NCI-H82 (cell line): ENCODE measurements around the gene AQP12A.
"Not testable (repeated sequence)": the region's sequence is repeated elsewhere in the genome, so short reads cannot be mapped to it uniquely, and the experiment has no call there.

ENCODE experiments used
- DNase-seq: peaks from one replicate; lab custom pipeline; 2025; lab: John Stamatoyannopoulos, UW

Gene AQP12A

GRCh38 chr2:240687741-240688552 lies 3.7 kb upstream of the AQP12A start:
- DNase-seq: no peak

GRCh38 chr2:240688553-240688919 lies 3.1 kb upstream of the AQP12A start:
- DNase-seq: no peak

- DNase-seq: no peak
Observed at GRCh38 chr2:240689975-240690374, 1.7 kb upstream of the AQP12A start.

- DNase-seq: not testable (repeated sequence)
Observed at GRCh38 chr2:240690421-240691074, 1.1 kb upstream of the AQP12A start.

GRCh38 chr2:240691075-240691427 lies 615 bp upstream of the AQP12A start:
- DNase-seq: not testable (repeated sequence)

GRCh38 chr2:240692583-240693561 lies 1.2 kb downstream of the AQP12A start:
- not testable (repeated sequence) for DNase-seq

- not testable (repeated sequence) for DNase-seq
Observed at GRCh38 chr2:240694304-240694703, 2.6 kb downstream of the AQP12A start.

GRCh38 chr2:240695593-240695992 lies 3.9 kb downstream of the AQP12A start:
- DNase-seq: not testable (repeated sequence)

GRCh38 chr2:240696469-240696868 lies 4.8 kb downstream of the AQP12A start:
- DNase-seq: not testable (repeated sequence)

GRCh38 chr2:240698852-240699561 lies 7.3 kb downstream of the AQP12A start:
- DNase-seq: not testable (repeated sequence)

GRCh38 chr2:240699835-240700234 lies 8.2 kb downstream of the AQP12A start:
- not testable (repeated sequence) for DNase-seq

GRCh38 chr2:240700616-240701015 lies 8.9 kb downstream of the AQP12A start:
- DNase-seq: not testable (repeated sequence)

GRCh38 chr2:240701091-240701735 lies 9.5 kb downstream of the AQP12A start:
- DNase-seq: no peak

GRCh38 chr2:240701736-240702639 lies 10.3 kb downstream of the AQP12A start:
- DNase-seq: no peak

- DNase-seq: no peak
Observed at GRCh38 chr2:240702640-240703011, 11.0 kb downstream of the AQP12A start.

- no peak for DNase-seq
Observed at GRCh38 chr2:240703417-240704341, 12.0 kb downstream of the AQP12A start.

- no peak for DNase-seq
Observed at GRCh38 chr2:240704651-240705050, 13.0 kb downstream of the AQP12A start.

- DNase-seq: no peak
Observed at GRCh38 chr2:240705204-240705791, 13.6 kb downstream of the AQP12A start.
